Measurements from ENCODE around the gene SCN4B.

SCN4B gene

DNA sequence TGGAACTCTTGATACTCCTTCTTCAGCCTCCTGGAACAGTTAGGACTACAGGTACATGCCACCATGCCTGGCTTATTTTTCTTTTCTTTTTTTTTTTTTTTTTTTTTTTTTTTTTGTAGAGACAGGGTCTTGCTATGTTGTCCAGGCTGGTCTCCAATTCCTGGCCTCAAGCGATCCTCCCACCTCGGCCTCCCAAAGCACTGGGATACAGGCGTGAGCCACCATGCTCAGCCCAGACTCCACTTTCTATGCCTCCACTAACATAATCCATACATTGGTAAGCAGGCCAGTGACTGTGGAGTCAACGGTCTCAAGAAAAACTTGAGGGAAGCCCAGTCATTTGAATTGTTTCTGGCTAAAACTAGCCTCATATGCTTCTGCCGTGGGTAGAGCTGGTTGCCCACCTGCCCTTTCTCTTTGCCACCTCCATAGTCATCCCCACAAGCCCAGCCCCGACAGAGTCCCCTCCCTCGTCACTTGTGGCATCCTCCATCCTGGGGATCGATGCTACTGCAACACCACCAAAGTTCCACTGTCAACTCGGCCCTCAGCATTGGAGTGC lies 21.5 kb upstream of the SCN4B start:
- no peak for DNase-seq

DNA sequence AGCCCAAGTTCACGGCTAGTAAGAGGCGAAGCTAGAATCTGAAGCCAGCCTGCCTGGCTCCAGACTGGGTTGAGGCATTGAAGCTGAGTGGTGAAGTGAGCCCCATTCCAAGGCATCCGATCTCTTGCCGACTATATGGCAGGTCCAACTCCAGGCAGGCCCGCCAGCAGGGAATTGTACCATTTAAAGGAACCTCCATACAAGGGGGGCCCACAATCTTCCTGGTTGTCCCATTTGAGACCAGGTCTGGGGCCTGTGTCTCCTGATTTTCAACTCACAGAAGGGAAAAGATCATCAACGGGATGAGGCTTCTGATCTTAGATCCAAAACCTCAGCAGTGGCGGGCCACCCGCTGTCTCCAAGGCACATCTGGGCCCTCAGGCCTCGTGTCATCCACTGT lies 19.7 kb upstream of the SCN4B start:
- DNase-seq, result no peak

DNA sequence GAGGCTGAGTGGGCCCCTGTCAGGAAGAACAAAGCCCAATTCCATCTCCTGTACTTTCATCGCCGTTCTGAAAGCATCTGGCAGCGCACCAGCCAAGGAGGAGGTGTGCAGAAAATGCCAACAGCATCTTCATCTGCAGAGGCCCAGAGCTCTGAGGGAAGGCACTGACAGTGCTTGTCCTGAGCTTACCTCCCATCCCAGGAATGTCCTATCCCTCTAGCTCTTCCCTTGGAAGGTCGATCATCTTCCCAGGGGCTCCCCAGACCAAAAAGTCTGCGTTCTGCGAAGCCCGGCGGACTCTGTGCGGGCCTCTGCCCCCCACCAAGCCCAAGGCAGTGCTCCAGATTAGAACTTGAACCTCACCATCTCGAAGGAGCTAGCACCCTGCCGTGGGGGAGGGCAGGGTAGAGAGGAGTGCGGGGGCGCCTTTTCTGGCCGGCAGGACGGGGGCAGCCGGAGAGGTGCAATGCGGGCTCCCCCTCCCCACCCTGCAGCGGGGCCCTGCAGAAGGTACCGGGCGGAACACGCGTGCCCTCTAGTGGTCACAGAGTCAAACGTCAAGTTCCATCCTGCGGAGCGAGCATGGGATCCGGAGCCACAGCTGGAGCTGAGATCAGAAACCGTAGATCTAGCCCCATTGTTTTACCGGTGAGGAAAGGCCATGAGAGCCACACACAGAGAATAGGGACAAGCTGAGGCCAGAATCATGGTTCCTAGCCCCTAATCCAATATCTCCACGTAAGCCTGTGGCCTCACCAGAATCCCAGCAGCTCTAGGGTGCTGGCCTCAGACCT lies 18.8 kb upstream of the SCN4B start:
- DNase-seq, result peak; percentile 67

DNA sequence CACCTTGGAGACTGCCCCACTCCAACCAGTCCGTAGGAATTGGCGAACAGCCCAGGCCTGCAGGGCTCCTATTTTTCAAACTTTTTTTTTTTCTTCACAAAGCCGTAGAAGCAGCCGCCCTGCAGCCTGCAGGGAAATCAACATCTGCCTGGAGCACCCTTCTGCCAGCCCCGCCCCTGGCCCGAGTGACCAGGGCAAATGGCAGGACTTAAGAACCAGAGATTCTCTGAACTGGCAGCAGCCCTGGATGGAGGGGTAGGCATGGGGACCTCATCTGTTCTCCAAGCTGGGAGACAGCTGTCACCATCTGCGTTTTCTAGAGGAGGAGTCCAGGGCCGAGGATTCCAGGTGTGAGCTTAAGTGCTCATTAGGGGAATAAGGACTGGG lies 18.3 kb upstream of the SCN4B start:
- no peak for DNase-seq

DNA sequence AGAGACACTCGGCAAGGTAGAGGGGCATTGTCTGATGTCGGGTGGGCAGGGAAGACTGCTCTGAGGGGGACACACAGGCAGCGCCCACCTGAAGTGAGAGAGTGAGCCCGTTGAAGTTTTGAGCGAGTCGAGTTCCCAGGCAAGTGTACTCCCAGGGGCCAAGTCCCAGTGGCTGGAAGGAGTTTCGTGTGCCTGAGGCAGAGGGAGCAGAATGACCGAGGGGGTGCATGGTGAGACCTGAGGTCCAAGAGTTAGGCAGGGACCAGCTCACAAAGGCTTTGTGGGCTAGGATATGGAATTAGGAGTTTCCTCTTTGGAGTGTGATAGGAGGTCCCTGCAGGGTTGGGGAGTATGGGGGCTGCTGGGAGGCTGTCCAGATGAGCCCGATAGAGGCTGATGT lies 17.6 kb upstream of the SCN4B start:
- DNase-seq, result no peak

DNA sequence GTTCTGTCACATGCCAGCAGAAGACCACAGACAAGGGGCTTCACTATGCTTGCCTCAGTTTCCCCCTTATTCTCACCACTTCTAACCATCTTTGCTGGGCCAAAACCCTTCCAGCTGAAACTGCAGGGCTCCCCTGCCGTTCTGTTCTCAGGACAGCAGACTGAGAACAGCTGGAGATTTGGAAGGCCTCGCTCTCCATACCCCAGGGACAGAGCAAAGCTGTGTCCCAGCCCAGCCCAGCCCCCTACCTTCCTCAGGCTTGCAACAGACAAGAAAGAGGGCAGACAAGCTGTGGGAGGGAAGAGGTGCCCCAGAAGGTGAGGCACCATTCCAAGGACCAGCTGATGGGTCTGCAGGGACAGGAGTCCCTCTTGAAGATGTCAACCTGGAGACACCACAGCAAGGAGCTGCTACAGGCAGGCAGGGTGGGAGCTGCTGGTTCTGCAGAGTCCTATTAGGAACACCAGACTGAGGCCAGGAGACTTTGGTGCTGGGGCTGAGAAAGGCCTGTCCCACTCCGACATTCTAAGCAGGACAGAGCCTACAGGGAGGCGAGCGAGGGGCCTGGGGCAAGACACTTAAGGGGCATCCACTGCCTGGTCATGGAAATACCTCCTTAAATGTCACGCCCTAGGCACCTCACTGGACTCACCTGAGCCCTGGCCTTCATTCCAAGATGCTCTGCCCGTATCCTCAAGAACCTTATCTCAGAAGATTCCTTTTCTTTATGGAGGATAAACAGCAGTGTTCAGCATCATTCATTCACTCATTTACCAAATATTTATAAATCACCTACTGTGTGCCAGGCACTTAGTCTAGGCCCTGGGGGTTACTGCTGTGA lies 16.9 kb upstream of the SCN4B start:
- DNase-seq, result no peak

DNA sequence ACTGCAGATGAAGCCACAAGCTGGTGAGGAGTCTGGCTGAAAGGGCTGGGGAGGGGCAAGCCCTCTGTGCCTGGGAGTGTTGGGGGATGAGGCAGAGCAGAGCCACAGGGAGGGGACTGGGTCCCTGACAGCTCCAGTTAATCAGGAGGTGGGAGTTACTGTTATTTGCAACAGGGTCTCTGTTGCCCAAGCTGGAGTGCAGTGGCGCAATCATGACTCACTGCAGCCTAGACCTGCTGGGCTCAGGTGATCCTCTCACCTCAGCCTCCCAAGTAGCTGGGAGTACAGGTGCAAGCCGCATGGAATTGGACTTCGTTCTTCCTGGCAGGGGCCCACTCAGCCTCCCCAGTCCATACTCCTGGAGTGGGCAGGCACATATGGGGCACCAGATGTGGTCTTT lies 16.1 kb upstream of the SCN4B start:
- DNase-seq, result no peak

DNA sequence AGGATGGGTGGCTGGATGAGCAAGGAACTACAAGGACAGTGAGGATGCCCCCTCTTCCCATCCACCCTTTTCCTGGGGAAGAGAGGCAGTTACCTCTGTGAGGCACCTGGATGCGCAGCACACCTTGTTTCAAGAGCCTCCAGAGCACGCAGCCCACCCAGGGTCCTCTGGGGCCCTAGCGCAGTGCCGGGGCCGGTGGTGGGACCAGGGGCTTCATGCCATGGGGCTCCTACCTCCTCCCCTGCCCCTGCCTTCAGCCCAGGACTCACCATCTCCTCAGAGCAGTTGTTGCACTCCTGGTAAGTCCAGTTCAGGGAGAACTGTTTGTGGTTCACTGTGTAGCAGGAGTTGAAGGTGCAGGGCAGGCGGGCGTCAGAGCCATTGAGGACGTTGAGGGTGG lies 15.7 kb upstream of the SCN4B start:
- no peak for DNase-seq

DNA sequence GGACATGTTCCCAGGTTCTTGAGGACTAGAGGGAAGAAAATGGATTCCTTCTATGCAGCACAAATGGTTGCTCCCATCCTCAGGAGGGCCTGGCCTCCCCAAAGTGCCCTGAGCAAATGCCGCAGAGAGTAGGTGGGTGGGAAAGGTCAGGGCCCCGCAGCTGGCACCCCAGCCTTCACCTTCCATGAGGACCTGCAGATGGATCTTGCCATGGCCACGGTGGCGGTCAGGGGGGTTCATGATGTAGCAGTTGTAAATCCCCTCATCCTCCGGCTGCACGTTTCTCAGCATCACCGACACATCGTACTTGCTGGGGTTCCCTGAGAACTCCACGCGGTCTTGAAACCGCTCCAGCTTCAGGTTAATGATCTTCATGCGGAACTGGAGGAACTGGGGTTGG lies 15.3 kb upstream of the SCN4B start:
- no peak for DNase-seq

DNA sequence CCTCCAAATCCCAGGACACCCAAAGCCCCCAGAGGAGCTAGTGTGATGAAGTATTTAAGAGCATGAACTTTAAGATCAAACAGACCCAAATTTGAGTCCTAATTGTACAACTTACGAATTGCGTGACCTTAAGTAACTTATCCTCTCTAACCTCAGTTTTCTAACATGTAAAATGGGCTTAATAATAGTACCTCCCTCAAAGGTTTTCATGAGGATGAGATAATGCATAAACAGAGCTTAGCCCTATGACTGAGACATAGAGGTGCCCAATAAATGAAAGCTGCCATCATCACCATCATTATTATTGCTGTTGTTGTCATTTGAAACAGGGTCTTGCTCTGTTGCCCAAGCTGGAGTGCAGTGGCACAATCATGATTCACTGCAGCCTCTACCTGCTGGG lies 14.6 kb upstream of the SCN4B start:
- no peak for DNase-seq

DNA sequence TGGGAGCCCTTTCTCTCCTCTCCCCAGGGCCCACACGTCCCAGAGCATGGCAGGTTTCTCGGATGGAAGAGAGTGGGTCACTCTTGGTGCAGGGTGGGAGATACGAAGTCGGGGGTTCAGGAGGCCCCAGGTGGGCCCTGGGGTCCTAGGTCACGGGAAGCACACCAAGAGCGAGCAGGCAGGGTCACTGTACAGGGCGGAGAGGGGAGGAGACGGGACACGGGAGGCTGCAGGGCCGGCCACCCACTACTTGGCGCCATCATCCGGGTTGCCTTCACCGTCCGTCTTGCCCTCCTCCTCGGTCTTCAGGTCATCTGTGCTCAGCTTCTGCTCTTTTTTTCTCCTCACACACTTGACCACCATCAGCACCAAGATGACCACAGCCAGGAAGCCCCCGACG lies 14.0 kb upstream of the SCN4B start:
- DNase-seq, result no peak

DNA sequence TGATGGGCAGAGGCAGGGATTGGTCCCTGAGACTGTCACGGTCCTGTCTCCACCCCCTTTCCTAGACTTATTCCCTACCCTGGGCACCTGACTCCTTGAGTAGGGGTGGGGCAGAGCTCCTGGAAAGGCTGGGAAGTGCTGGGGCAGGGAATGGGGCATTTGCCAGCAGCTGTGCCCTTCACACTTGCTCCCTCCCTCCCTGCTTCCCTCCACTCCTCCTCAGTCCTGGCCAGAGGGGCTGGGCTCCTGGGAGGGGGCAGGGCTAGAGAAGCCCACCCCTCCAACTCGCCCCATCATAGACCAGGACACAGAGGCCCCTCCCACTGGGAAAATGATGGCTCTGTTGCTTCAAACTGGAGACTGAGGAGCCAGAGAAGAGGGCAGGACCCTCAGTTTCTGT lies 12.3 kb upstream of the SCN4B start:
- DNase-seq, result no peak

DNA sequence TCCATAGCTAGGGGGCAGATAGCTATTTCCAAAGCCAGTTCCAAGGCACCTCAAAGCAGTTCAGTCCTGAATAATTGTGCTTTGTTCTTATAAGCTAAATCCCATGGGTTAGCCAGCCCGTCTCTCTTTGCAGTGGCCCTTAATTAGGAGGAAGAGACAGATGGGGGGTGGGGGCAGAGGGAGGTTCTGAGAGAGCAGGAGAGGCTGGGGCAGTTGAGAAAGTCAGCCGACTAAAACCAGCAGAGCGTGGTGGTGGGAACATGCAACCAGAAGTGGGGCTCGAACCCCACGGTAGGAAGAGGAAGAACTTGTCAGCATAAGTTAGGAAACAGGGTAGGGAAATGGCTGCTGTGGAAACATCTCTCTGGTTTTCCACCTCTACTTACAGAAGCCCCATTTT lies 10.9 kb upstream of the SCN4B start:
- no peak for DNase-seq

DNA sequence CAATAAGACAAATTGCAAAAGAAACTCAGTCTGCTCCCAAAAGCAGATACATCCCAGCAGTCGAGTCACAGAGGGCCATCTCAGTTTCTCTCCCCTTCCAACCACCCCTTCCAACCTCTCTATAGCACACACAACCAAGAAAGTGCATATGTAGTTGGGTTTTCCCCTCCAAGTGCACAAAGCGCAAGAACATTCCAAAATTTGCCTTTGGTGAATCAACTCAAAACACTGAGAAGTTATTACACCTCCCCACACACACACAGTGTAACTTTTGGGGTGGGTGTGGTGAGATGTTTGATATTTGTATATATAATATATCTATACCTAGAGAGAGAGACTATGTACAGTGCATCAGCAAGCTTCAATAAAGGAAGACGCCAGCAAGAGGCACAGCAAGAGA lies 10.2 kb upstream of the SCN4B start:
- DNase-seq, result no peak

DNA sequence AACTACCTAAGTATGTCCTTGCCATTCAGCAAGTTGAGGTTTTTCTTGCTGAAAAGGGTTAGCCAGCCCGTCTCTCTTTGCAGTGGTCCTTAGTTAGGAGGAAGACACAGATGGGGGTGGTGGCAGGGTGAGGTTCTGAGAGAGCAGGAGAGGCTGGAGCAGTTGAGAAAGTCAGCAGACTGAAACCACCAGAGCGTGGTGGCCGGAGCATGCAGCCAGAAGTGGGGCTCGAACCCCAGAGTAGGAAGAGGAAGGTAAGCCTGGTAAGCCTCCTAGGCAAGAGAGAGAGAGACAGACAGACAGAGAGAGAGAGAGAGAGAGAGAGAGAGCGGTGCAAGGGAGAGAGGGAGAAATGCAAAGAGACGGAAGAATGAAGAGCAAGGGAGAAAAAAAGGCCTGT lies 9.2 kb upstream of the SCN4B start:
- DNase-seq, result no peak

DNA sequence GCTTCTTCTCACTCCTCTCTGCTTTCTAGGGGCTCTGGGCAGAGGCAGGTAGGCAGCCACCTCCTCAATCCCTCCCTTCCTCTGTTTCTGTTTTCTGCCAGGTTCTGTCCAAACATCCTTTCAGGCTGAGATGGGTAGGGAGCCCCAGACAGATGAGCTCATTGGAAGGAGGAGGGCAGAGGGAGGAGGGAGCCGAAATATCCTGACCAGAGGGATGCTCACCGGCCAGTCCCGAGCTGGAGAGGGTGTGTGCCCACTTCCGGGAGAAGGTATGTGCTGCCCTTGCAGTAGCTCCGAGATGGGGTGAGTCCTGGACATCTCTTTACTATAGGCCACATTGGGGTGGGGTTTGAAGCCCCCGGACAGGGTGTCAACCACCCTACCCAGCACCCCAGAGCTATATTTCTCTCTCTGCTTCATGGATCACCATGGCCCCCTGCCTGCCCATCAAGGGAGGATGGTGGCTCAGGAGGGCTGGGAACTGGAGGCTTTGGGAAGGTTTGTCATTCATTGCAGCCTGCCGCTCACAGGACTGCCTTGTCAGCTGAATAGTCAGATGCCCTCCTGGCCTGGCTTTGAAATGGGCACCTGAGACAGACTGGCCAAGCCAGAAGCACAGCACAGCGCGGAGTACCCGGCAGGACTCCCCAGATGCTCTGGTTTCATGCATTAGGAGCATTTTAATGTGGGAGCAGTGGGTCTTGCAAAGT lies 4.7 kb upstream of the SCN4B start:
- DNase-seq, result no peak

DNA sequence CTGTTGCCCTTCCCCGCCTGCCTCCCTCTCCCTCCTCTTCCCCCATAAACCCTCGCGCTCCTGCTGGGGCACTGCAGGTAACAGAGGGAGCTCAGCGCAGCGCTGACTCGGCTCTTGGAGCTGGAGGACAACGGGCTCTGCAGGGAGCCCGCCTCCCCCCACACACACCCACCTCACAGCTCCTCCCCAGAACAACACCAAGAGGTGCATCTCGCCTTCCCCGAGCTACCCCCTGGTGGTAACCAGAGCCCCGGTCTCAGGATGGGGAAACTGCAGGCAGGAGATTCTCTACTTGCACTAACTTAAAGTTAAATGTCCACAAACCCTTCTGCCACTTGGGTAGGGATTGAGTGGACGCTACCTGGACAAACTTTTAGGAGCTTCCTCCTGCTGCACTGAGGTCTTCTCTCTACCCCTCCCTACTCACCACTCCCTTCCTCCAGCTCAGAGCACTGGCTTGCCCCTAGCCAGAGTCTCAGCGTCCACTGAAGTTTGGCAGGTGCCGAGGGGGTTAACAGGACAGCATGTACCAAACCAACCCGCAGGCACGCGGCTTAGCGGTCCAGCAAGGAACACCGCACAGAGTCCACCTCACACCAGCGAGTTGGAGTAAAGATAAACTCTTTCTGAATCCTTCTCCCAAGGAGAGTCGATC lies 4.0 kb upstream of the SCN4B start:
- DNase-seq, result no peak

DNA sequence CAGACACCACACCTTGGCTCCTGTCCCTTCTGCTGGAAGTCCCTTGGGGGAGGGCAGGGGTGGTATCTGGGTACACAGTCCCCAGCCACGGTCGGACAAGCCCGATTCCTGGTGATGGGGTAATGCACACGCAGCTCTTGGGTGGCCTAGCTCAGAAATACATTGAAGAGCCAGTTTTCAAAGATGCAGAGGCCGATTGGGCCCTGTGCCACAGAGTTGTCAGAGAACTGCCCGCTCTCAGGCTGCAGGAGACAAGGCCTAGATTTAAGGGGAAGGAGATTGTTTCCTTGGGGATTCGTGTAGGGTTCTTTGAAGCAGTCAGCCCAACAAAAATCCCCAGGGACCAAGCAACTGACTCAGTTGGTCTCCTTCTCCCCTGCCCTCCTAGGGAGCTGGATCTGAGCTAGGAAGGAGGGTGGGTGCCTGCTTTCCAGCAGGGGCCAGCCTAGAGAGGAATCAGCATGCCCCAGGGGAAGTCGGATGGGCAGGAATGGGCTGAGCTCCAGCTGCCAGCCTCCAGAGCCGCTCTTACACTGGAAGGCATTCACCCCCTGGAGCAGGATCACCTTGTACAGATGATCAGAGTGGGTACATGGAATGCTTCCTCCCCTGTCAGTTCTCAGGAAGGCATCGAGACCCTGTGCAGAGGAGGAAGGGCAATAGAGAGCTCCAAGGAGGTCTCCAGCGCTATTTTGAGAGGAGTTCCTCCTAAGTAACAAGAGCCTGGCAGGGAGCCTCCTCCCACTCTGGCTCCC lies 3.3 kb upstream of the SCN4B start:
- DNase-seq, result no peak

DNA sequence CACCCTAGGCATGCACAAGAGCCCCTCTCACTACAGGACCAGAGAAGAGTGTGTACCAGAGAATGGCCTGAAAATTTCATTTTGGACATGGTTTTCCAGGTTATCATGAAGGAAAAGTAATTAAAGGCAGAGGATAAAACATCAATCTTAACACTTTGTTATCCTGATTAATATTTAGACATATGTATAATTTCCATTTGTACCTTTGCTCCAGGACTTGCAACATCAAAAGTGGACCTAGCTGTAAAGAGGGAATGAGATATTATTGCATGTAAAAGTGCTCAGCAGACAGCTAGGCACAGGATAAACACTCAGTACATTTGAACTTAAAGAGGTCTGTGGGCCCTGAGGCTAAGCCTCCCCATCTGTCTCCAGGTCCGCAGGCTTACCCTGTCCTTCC lies 2.0 kb upstream of the SCN4B start:
- no peak for DNase-seq

DNA sequence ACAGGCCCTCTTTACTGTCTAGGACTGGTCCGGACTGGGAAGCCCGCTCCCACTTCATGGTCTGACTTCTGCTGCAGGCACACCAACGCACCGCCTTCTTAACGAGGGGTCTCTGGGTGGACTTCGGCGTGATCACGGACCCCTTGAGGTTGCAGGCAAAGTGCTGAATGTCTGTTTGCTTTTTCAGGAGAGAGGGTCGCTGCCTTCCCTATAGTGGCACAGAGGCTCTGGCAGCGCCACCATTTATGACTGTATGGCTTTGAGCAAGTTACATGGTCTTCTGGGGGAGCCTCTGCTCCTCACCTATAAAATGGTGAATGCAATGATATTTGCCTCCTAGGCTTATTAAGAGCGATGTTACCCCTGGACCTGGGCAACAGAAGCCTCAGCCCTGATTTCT lies 1.4 kb upstream of the SCN4B start:
- no peak for DNase-seq

DNA sequence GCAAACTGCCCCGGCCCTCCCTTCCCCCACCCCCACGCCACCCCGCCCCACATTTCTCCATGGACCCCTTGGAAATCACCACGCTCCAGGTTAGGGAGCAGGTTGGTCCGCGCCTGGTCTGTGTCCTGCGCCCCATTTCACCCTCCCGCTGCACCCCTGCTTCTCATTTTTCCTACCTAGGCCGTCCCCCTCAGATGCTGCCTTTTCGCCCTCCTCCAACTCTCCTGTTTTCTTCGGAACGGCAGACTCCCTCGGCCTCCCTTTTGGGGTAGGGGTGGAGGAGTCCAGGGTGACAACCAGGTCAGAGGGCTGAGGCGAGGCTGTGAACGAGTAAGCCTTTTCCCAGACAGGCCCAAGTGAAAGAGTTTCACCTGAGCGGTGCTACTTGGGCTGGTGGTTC lies 893 bp upstream of the SCN4B start:
- no peak for DNase-seq

Measured in right kidney (tissue), 1 donor.